Adrenal gland (tissue), 12 donors: ENCODE data around the gene AACS. TPM values are rescaled to one million over a fixed set of nuclear protein-coding genes. Genes with fewer than 3 reads are reported as not detected.

Experiments
- DNase-seq, 7 donors: peaks; one replicate each; pipeline ENCODE4 v3.0.0-alpha.2; 2019 to 2020
- H3K27ac ChIP-seq, 5 donors: fragments of 200-600 bp; sonication (generic) in 4 of 5; 1 replicate in 3 of 5; 2 replicates in 2 of 5; pipeline versions ENCODE4 v1.5.1 to v1.8.0; 2016 to 2020; ENCODE audit warnings: mild to moderate bottlenecking in 1 of 5
- H3K27me3 ChIP-seq: fragments of 200-600 bp; 2 replicates; pipeline ENCODE4 v1.8.0; 2021
- H3K36me3 ChIP-seq, 2 donors: fragments of 200-600 bp; replicated peaks in 1 of 2; 1 replicate in 1 of 2; 2 replicates in 1 of 2; pipeline versions ENCODE4 v1.5.1 to v1.8.0; 2018 to 2022
- H3K4me1 ChIP-seq, 2 donors: fragments of 200-600 bp; replicated peaks in 1 of 2; 1 replicate in 1 of 2; 2 replicates in 1 of 2; pipeline versions ENCODE4 v1.5.1 to v1.8.0; 2018 to 2021
- H3K4me3 ChIP-seq, 4 donors: fragments of 200-600 bp; sonication (generic) in 3 of 4; one replicate each; pipeline ENCODE4 v1.5.1; 2016 to 2018
- H3K9me3 ChIP-seq, 3 donors: fragments of 200-600 bp; sonication (generic) in 1 of 3; replicated peaks in 1 of 3; 1 replicate in 2 of 3; 2 replicates in 1 of 3; pipeline versions ENCODE4 v1.5.1 to v1.8.0; 2016 to 2021
- POLR2A ChIP-seq, 2 donors: fragments of 450-650 bp; IDR thresholded peaks; one replicate each; pipeline ENCODE4 v1.6.1; 2017; ENCODE audit warnings: antibody characterized with exemption in 2 of 2, mild to moderate bottlenecking in 2 of 2, moderate library complexity in 1 of 2
- WGBS, 4 donors: extraction: QIAGEN DNeasy Blood & Tissue Kit in 2 of 4; methylation state at CpG; one replicate each; pipeline versions ENCODE4 v1.1.5 to v1.1.7; 2013 to 2017; 5-methylcytosine and 5-hydroxymethylcytosine counted together
- intact Hi-C, 2 donors: fragments of 100-400 bp; cut with DNase I; formaldehyde crosslinking; loops; one replicate each; pipeline versions ENCODE4 v1.14.1 to v1.15.0; 2022 to 2023
- polyA plus RNA-seq, 3 donors: library from polyadenylated mRNA; stranded (reverse); fragments of 200-250 nt in 2 of 3; fragments of 350-450 nt in 1 of 3; fragmentation: Illumina TruSeq in 1 of 3; extraction: RNeasy Lipid Tissue Mini Kit (QIAGEN cat#74804) in 1 of 3; gene quantifications; one replicate each; pipeline ENCODE4 v1.2.3, GENCODE V29; 2013 to 2014
- total RNA-seq, 9 donors: library from RNA; depleted of rRNA in 4 of 9; stranded (reverse); fragments of >200 nt in 4 of 9; fragments of 120-200 nt in 1 of 9; fragmentation: NEBNext Ultra II Directional in 1 of 9; extraction: Animal tissue kit (Norgen Biotek cat#: 25700) in 1 of 9; gene quantifications; one replicate each; pipeline versions ENCODE4 v1.1.0 to v1.2.4, GENCODE V29; 2013 to 2023
- TF ChIP-seq, protein P1 (sequence below), 6 experiments: fragments of 450-650 bp in 4 of 6; fragments of 200-600 bp in 2 of 6; sonication (generic) in 1 of 6; IDR thresholded peaks; 1 replicate in 5 of 6; 2 replicates in 1 of 6; pipeline versions ENCODE4 v1.5.1 to v1.8.0; 2016 to 2021; ENCODE audit warnings: antibody characterized with exemption in 6 of 6, mild to moderate bottlenecking in 2 of 6, moderate library complexity in 1 of 6
- donor health status: healthy with polysubstance abuse.
- donor health status: Bipolar disorder and iron deficiency.
- donor health status: DM: yes; HTN: yes; CAD: no.
- donor health status: DM: no; HTN: no; CAD: no.
- donor health status: DM: no; HTN: no; CAD: no.
- donor health status: DM: yes; HTN: yes; CAD: no.

AACS gene
- total and polyA plus RNA-seq, 12 donors = 8.0 to 31.7 (median 15.4) TPM

DNA sequence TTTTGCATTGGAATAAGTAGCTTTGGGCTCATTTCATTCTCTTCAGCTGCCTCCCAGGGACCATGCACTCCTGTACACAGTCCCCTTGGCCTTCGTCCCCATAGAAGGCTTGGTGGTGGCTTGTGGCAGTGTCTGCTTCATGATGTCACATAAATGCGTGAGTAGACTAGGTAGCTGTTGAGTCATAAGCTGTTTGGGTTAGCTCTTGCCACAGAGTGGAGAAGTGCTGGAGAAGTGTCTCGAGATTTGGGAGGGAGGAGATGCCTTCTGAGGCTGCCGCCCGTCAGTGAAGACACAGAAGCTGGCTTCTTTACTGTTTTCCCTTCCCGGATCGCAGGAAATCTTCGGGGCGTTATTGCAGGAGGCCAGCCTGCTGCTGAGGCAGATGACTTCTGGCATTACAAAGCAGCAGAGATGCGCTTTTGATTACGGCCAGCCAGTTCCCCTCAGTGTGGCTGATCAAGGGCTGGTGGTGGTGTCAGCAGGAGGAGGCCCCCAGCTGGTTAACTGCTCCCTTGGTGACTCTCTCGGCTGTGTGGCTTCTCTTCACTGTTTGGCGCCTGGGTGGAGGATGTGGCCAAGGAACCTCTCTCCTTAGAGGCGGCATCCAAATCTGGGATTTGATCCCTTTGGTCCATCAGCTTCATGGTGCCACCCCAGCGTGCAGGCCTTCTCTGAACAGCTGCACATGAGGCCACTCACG, 67.6 kb downstream of the AACS start:
- Histone ChIP-seq H3K27me3 (no peaks in the 10 kb centered on the region), H3K9me3 (no peaks in the 10 kb centered on the region), H3K36me3 (no peaks in the 10 kb centered on the region), H3K27ac (no peak overlapping the region), H3K4me3 (no peak overlapping the region), H3K4me1 (no peaks in the 10 kb centered on the region)
- 91 to 94% (median 92%) methylated on average over 16 of the region's 16 CpGs for WGBS, 4 donors
- intact Hi-C loops = no loop called here
- no peak for DNase-seq
- TF ChIP-seq, protein P1, sequence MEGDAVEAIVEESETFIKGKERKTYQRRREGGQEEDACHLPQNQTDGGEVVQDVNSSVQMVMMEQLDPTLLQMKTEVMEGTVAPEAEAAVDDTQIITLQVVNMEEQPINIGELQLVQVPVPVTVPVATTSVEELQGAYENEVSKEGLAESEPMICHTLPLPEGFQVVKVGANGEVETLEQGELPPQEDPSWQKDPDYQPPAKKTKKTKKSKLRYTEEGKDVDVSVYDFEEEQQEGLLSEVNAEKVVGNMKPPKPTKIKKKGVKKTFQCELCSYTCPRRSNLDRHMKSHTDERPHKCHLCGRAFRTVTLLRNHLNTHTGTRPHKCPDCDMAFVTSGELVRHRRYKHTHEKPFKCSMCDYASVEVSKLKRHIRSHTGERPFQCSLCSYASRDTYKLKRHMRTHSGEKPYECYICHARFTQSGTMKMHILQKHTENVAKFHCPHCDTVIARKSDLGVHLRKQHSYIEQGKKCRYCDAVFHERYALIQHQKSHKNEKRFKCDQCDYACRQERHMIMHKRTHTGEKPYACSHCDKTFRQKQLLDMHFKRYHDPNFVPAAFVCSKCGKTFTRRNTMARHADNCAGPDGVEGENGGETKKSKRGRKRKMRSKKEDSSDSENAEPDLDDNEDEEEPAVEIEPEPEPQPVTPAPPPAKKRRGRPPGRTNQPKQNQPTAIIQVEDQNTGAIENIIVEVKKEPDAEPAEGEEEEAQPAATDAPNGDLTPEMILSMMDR (IDR thresholded peaks at IDR 0.05) = no peak
- no peak for TF ChIP-seq POLR2A (IDR thresholded peaks at IDR 0.05)

DNA sequence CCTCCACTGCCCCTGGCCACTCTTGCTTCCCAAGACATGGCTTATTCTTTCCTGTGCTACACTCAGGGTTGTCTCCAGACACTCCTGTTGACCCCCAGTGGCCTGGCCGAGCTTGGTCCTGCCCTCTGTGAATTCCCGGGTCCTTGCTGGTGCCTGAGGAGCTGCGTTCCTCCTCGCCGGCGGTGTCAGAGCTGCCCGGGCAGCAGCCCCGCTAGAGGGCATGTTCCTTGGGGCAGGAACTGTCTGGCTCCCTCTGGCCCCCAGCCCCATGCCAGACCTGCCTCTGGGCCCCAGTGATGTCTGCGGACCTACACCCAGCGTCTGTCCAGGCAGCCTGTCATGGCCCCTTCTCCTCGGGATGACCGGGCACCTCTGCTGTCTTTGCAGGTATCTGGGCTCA, 68.4 kb downstream of the AACS start:
- WGBS, 4 donors = 86 to 98% (median 95%) methylated on average over 7 to 12 of the region's 12 CpGs
- no peaks in the 10 kb centered on the region for H3K27me3 ChIP-seq
- no peak overlapping the region for H3K27ac ChIP-seq
- TF ChIP-seq POLR2A (IDR thresholded peaks at IDR 0.05) = no peak
- TF ChIP-seq, protein P1 (IDR thresholded peaks at IDR 0.05) = no peak
- H3K4me3 ChIP-seq = no peak overlapping the region
- no peak for DNase-seq
- H3K36me3 ChIP-seq = no peaks in the 10 kb centered on the region
- intact Hi-C loops = no loop called here
- H3K4me1 ChIP-seq = no peaks in the 10 kb centered on the region
- H3K9me3 ChIP-seq = no peaks in the 10 kb centered on the region

DNA sequence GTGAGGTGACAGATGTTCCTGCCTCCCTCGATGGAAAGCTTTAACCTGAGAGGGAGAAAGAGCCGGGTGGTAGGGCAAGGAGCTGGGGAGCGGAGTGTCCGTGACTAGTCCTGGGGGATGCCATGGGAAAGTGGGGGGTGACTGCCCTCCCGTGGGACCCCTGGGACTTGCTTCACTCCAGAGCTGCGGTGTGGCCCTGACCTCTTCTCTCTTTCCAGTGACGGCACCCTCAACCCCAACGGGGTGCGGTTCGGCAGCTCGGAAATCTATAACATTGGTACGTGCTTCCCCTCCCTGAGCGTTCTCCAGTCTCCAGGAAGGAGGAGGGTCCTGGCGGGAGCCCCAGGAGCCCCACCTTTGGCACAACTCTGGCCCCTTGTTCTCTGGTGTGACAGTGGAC, 69.3 kb downstream of the AACS start:
- Histone ChIP-seq H3K27me3 (no peaks in the 10 kb centered on the region), H3K4me1 (no peaks in the 10 kb centered on the region), H3K9me3 (no peaks in the 10 kb centered on the region), H3K4me3 (no peak overlapping the region), H3K27ac (no peak overlapping the region), H3K36me3 (no peaks in the 10 kb centered on the region)
- TF ChIP-seq, protein P1 (IDR thresholded peaks at IDR 0.05) = no peak
- TF ChIP-seq POLR2A (IDR thresholded peaks at IDR 0.05) = no peak
- intact Hi-C loops = no loop called here
- no peak for DNase-seq
- 87 to 96% (median 93%) methylated on average over 3 to 14 of the region's 14 CpGs for WGBS, 4 donors

DNA sequence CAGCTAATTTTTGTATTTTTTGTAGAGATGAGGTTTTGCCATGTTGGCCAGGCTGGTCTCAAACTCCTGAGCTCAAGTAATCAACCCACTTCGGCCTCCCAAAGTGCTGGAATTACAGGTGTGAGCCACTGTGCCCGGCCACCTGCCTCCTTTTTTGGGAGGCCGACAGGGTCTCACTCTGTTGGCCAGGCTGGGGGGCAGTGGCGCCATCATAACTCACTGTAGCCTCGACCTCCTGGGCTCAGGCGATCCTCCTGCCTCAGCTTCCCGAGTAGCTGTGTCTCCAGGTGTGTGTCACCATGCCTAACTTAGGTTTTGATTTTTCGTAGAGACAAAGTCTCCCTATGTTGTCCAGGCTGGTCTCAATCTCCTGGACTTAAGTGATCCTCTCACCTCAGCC, 70.7 kb downstream of the AACS start:
- Histone ChIP-seq H3K4me3 (no peak overlapping the region), H3K36me3 (no peaks in the 10 kb centered on the region), H3K4me1 (no peaks in the 10 kb centered on the region), H3K27me3 (no peaks in the 10 kb centered on the region), H3K27ac (no peak overlapping the region), H3K9me3 (no peaks in the 10 kb centered on the region)
- DNase-seq = no peak
- TF ChIP-seq, protein P1 (IDR thresholded peaks at IDR 0.05) = no peak
- no peak for TF ChIP-seq POLR2A (IDR thresholded peaks at IDR 0.05)
- 84 to 97% (median 95%) methylated on average over 5 to 8 of the region's 8 CpGs for WGBS, 4 donors
- intact Hi-C loops = no loop called here
